ENCODE measurements around the gene GOLGA6A. TPM values are rescaled to one million over a fixed set of nuclear protein-coding genes. Genes with fewer than 3 reads are reported as not detected.

The GOLGA6A gene
- polyA plus RNA-seq, result not detected in 2 replicates

DNA sequence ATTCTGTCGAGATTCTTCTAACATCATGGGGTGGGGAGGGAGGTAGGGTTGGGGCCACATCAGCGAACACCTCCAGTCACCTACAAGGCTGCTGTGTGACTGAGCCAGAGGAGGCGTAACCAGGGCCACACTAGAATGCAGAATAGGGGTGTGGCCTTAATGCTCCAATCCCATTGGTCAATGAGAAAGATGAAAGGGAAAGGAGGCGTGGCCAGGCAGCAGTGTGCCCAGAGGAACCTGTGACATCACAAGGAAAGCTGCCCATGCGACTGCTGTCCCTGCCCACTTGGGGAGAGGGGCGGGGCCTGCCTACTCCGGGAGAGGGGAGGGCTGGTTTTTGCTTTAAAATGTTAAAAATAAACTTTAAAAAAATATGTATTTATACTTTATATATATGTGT is at the start of gene GOLGA6A:
GOLGA6A (minus strand) TSS at position 101 of the 400 bp plus-strand sequence; CDS start at position 60, 41 bp downstream.

GRCh38 chr15:74130155-74130848 is 48.0 kb upstream of the GOLGA6A start, which contains the start of gene ISLR2:
TSS of gene ISLR2 (plus strand) at chr15:74130586. CDS start at chr15:74132755, 2,169 bp downstream.

Other genes starting within 250 kb of the GOLGA6A start
- gene TBC1D21, start 209.0 kb downstream of the GOLGA6A start, polyA plus RNA-seq, result not detected in 2 replicates
- gene LOXL1, start 156.1 kb downstream of the GOLGA6A start, polyA plus RNA-seq, result 2.2 TPM in 1 of 2 replicates, not detected in the other
- 4.2 and 8.7 TPM in 2 replicates for gene STOML1, start 90.3 kb downstream of the GOLGA6A start, polyA plus RNA-seq
- gene PML, start 87.8 kb downstream of the GOLGA6A start, polyA plus RNA-seq, result 1.5 and 4.8 TPM in 2 replicates
- gene ISLR2, start 48.0 kb upstream of the GOLGA6A start, polyA plus RNA-seq, result 0.23 TPM in 1 of 2 replicates, not detected in the other
- 1.6 and 3.0 TPM in 2 replicates for gene ISLR, start 91.2 kb upstream of the GOLGA6A start, polyA plus RNA-seq
- gene STRA6, start 120.2 kb upstream of the GOLGA6A start, polyA plus RNA-seq, result not detected in 2 replicates
- gene CCDC33, start 153.8 kb upstream of the GOLGA6A start, polyA plus RNA-seq, result not detected in 2 replicates